Upper lobe of left lung (tissue), 6 donors: Measurements from ENCODE around the gene DCAKD. TPM values are rescaled to one million over a fixed set of nuclear protein-coding genes. Genes with fewer than 3 reads are reported as not detected.

Experiments
- ATAC-seq, 2 donors: fragments of 200-7000 bp; cut with Tn5 transposase; one replicate each; pipeline ENCODE4 v1.9.1; 2022; ENCODE audit warnings: mild to moderate bottlenecking in 2 of 2, moderate library complexity in 2 of 2; ENCODE audit not compliant: low FRiP score in 2 of 2
- DNase-seq, 2 donors: peaks; one replicate each; pipeline ENCODE4 v3.0.0-alpha.2; 2019 to 2020
- H3K27ac ChIP-seq, 4 donors: fragments of 200-600 bp; sonication (generic); one replicate each; pipeline ENCODE4 v1.5.1; 2016 to 2019
- H3K27me3 ChIP-seq, 4 donors: fragments of 200-600 bp; sonication (generic); one replicate each; pipeline ENCODE4 v1.5.1; 2017 to 2019
- H3K36me3 ChIP-seq, 4 donors: fragments of 200-600 bp; sonication (generic); one replicate each; pipeline ENCODE4 v1.5.1; 2016 to 2019
- H3K4me1 ChIP-seq, 4 donors: fragments of 200-600 bp; sonication (generic); one replicate each; pipeline ENCODE4 v1.5.1; 2018 to 2019
- H3K4me3 ChIP-seq, 4 donors: fragments of 200-600 bp; sonication (generic); one replicate each; pipeline ENCODE4 v1.5.1; 2017 to 2019; ENCODE audit warnings: mild to moderate bottlenecking in 2 of 4, moderate library complexity in 1 of 4
- H3K9me3 ChIP-seq, 4 donors: fragments of 200-600 bp; sonication (generic); one replicate each; pipeline ENCODE4 v1.5.1; 2018 to 2019
- CTCF ChIP-seq, 6 experiments: fragments of 450-650 bp in 4 of 6; fragments of 200-600 bp in 2 of 6; sonication (generic) in 2 of 6; IDR thresholded peaks; one replicate each; pipeline ENCODE4 v1.5.1; 2016 to 2019; ENCODE audit warnings: antibody characterized with exemption in 6 of 6
- EP300 ChIP-seq, 4 donors: sonication (generic); formaldehyde crosslinking; IDR thresholded peaks; one replicate each; pipeline ENCODE4 v1.5.1; 2017; ENCODE audit warnings: antibody characterized with exemption in 4 of 4, control low read depth in 2 of 4
- POLR2A ChIP-seq, 4 donors: fragments of 450-650 bp; IDR thresholded peaks; one replicate each; pipeline ENCODE4 v1.5.1; 2016 to 2017; ENCODE audit warnings: antibody characterized with exemption in 4 of 4, mild to moderate bottlenecking in 2 of 4
- POLR2AphosphoS5 ChIP-seq, 2 donors: sonication (generic); formaldehyde crosslinking; IDR thresholded peaks; one replicate each; pipeline ENCODE4 v1.5.1; 2017; ENCODE audit warnings: antibody characterized with exemption in 2 of 2
- WGBS, 2 donors: methylation state at CpG; one replicate each; pipeline ENCODE4 v1.1.5; 2017 to 2018; 5-methylcytosine and 5-hydroxymethylcytosine counted together
- total RNA-seq, 6 donors: library from RNA; depleted of rRNA in 4 of 6; stranded (reverse); fragments of >200 nt in 4 of 6; gene quantifications; one replicate each; pipeline versions ENCODE4 v1.1.0 to v1.2.1, GENCODE V29; 2016 to 2021
- donor health status: DM: no; HTN: no; CAD: no; lungs with moderate emphysema.
- donor health status: DM: no; HTN: yes; CAD: no; lungs with severe emphysema.

DCAKD gene
- total RNA-seq, 6 donors from 2014 or later = 16.0 to 29.3 (median 22.2) TPM

- ATAC-seq (no peak), DNase-seq (no peak)
- H3K27me3 ChIP-seq = no peaks in the 10 kb centered on the region
- H3K4me1 ChIP-seq = peaks cover 0 to 7% (median 4%) of the 10 kb centered on the region in 4 donors
- H3K27ac ChIP-seq = no peak overlapping the region
- TF ChIP-seq CTCF (IDR thresholded peaks at IDR 0.05) (no peak), EP300 (IDR thresholded peaks at IDR 0.05) (no peak), POLR2AphosphoS5 (IDR thresholded peaks at IDR 0.05) (no peak), POLR2A (IDR thresholded peaks at IDR 0.05) (no peak)
- H3K4me3 ChIP-seq = no peak overlapping the region
- 92 to 97% methylated on average over 13 to 14 of the region's 14 CpGs for WGBS, 2 donors
- no peaks in the 10 kb centered on the region for H3K9me3 ChIP-seq
- H3K36me3 ChIP-seq = peaks cover 5 to 40% (median 18%) of the 10 kb centered on the region in 4 donors
Observed at GRCh38 chr17:45035848-45036247, 15.6 kb downstream of the DCAKD start.

- 97 to 99% methylated on average over 9 to 14 of the region's 14 CpGs for WGBS, 2 donors
- Histone ChIP-seq H3K4me3 (no peak overlapping the region), H3K36me3 (peaks cover 5 to 51% (median 26%) of the 10 kb centered on the region in 4 donors), H3K27me3 (no peaks in the 10 kb centered on the region), H3K27ac (no peak overlapping the region), H3K4me1 (peaks cover 0 to 7% (median 4%) of the 10 kb centered on the region in 4 donors), H3K9me3 (no peaks in the 10 kb centered on the region)
- ATAC-seq (no peak), DNase-seq (peak in 1 of 2 donors; percentile 50)
- TF ChIP-seq EP300 (IDR thresholded peaks at IDR 0.05) (no peak), CTCF (IDR thresholded peaks at IDR 0.05) (no peak), POLR2AphosphoS5 (IDR thresholded peaks at IDR 0.05) (no peak), POLR2A (IDR thresholded peaks at IDR 0.05) (no peak)
Observed at GRCh38 chr17:45034599-45034998, 16.8 kb downstream of the DCAKD start.

- peak in 1 of 2 donors; percentile 10 for ATAC-seq
- no peak overlapping the region for H3K27ac ChIP-seq
- no peak for TF ChIP-seq CTCF (IDR thresholded peaks at IDR 0.05)
- TF ChIP-seq POLR2A (IDR thresholded peaks at IDR 0.05) = no peak
- TF ChIP-seq POLR2AphosphoS5 (IDR thresholded peaks at IDR 0.05) = no peak
- no peak for TF ChIP-seq EP300 (IDR thresholded peaks at IDR 0.05)
- 88 to 89% methylated on average over 9 of the region's 9 CpGs for WGBS, 2 donors
- DNase-seq = no peak
- no peaks in the 10 kb centered on the region for H3K9me3 ChIP-seq
- H3K4me3 ChIP-seq = no peak overlapping the region
- H3K4me1 ChIP-seq = peaks cover 0 to 7% (median 0%) of the 10 kb centered on the region in 4 donors
- H3K27me3 ChIP-seq = no peaks in the 10 kb centered on the region
- peaks cover 8 to 64% (median 33%) of the 10 kb centered on the region in 4 donors for H3K36me3 ChIP-seq
Observed at GRCh38 chr17:45032174-45032541, 19.3 kb downstream of the DCAKD start.

GRCh38 chr17:45031231-45032173 is 19.9 kb downstream of the DCAKD start:
- H3K4me1 ChIP-seq = peaks cover 0 to 7% (median 0%) of the 10 kb centered on the region in 4 donors
- DNase-seq = no peak
- H3K4me3 ChIP-seq = no peak overlapping the region

More at GRCh38 chr17:45031231-45032173, 19.9 kb downstream of the DCAKD start:
- WGBS, 2 donors = 57 to 60% methylated on average over 14 of the region's 14 CpGs
- no peak for ATAC-seq
- TF ChIP-seq POLR2AphosphoS5 (IDR thresholded peaks at IDR 0.05) (no peak), CTCF (IDR thresholded peaks at IDR 0.05) (no peak)
- H3K9me3 ChIP-seq = no peaks in the 10 kb centered on the region
- H3K27me3 ChIP-seq = no peaks in the 10 kb centered on the region
- peaks cover 8 to 71% (median 33%) of the 10 kb centered on the region in 4 donors for H3K36me3 ChIP-seq
- H3K27ac ChIP-seq = no peak overlapping the region
